Measurements from ENCODE around the gene ATPAF2. TPM values are rescaled to one million over a fixed set of nuclear protein-coding genes. Genes with fewer than 3 reads are reported as not detected.

The ATPAF2 gene
- total and polyA plus RNA-seq, 10 of the 15 experiments (the other 5 are each of a cell fraction or from before 2014, with no cell fraction given): 6.5 to 33.0 (median 26.5) TPM

DNA sequence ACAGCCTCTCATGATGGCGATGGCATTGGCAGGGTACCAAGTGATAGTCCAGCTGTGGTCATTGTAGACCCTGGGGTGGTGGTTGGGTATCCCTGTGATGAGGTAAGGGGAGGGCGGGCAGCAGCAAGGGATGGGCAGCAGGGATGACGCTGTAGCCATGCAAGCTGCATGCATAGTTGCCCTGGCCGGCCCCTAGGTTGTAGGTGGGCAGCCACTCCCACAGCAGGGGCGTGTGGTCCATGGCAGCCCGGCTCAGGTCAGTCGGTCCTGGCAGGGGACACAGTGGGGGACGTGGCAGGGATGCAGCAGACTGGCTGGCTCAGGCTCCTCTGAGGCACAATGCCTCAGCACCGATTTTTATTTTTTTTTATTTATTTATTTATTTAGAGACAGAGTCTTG is 57.6 kb downstream of the ATPAF2 start (continued):
- TF ChIP-seq, protein P1, sequence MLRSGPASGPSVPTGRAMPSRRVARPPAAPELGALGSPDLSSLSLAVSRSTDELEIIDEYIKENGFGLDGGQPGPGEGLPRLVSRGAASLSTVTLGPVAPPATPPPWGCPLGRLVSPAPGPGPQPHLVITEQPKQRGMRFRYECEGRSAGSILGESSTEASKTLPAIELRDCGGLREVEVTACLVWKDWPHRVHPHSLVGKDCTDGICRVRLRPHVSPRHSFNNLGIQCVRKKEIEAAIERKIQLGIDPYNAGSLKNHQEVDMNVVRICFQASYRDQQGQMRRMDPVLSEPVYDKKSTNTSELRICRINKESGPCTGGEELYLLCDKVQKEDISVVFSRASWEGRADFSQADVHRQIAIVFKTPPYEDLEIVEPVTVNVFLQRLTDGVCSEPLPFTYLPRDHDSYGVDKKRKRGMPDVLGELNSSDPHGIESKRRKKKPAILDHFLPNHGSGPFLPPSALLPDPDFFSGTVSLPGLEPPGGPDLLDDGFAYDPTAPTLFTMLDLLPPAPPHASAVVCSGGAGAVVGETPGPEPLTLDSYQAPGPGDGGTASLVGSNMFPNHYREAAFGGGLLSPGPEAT (IDR thresholded peaks at IDR 0.05; ENCODE audit: low read depth): no peak
- TF ChIP-seq CHD2 (IDR thresholded peaks at IDR 0.05; ENCODE audit: borderline replicate concordance, low read depth, low read length) (no peak), TCF3 (IDR thresholded peaks at IDR 0.05; ENCODE audit: borderline replicate concordance, insufficient read depth, low read depth, low read length) (no peak), STAT1 (conservative IDR thresholded peaks at IDR 0.05) (no peak), EGR1 (IDR thresholded peaks at IDR 0.05; ENCODE audit: borderline replicate concordance in 1 of 2, low read depth in 2 of 2, low read length in 2 of 2) (no peak)

DNA sequence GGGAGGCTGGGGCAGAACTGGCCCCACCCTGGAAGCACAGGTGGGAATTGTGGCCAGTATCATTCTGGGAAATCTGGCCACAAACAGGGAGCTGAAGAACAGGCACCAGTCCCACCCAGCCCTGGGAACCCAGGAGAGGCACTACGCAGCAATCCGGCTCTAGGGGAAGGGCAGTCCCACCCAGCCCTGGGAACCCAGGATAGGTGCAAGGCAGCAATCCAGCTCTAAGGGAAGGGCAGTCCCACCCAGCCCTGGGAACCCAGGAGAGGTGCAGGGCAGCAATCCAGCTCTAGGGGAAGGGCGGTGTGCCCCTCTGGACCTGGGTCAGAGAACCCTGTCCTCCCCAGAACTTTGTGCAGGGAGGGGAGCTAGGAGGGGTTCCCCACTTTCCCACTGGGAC is 59.2 kb downstream of the ATPAF2 start:
- Histone ChIP-seq H3K27me3 (replicated peaks in 1 of 2; ENCODE audit: control insufficient read depth in 2 of 2, insufficient read depth in 2 of 2, low read length in 1 of 2) (no peaks in the 10 kb centered on the region), H3K27ac (ENCODE audit: control insufficient read depth, insufficient read depth) (no peak overlapping the region), H3K4me3 (no peak overlapping the region), H4K20me1 (ENCODE audit: control insufficient read depth, insufficient read depth) (no peaks in the 10 kb centered on the region), H3K4me1 (ENCODE audit: control insufficient read depth, insufficient read depth, low read length) (no peaks in the 10 kb centered on the region), H3K4me2 (ENCODE audit: control insufficient read depth, insufficient read depth) (no peak overlapping the region), H2AFZ (ENCODE audit: control insufficient read depth, low read depth, low read length) (no peak overlapping the region), H3K9me3 (replicated peaks; ENCODE audit: control insufficient read depth, insufficient read depth, low read length) (no peaks in the 10 kb centered on the region), H3K9ac (ENCODE audit: control insufficient read depth, insufficient read depth, low read length) (no peak overlapping the region), H3K36me3 (ENCODE audit: control insufficient read depth in 2 of 2, insufficient read depth in 2 of 2, low read length in 1 of 2) (no peaks in the 10 kb centered on the region), H3K79me2 (ENCODE audit: control insufficient read depth, insufficient read depth, low read length) (no peaks in the 10 kb centered on the region)
- BruUV-seq (replicated peaks): no TSS peak
- no peak for TF ChIP-seq TCF12 (IDR thresholded peaks at IDR 0.05; ENCODE audit: low read depth, low read length)
- TF ChIP-seq HDGF (IDR thresholded peaks at IDR 0.05): no peak
- no peak for TF ChIP-seq CEBPB (IDR thresholded peaks at IDR 0.05; ENCODE audit: borderline replicate concordance in 1 of 2, low read depth in 2 of 2, low read length in 2 of 2)
- TF ChIP-seq JUND (IDR thresholded peaks at IDR 0.05; ENCODE audit: low read depth, low read length): no peak
- TF ChIP-seq, protein P2, sequence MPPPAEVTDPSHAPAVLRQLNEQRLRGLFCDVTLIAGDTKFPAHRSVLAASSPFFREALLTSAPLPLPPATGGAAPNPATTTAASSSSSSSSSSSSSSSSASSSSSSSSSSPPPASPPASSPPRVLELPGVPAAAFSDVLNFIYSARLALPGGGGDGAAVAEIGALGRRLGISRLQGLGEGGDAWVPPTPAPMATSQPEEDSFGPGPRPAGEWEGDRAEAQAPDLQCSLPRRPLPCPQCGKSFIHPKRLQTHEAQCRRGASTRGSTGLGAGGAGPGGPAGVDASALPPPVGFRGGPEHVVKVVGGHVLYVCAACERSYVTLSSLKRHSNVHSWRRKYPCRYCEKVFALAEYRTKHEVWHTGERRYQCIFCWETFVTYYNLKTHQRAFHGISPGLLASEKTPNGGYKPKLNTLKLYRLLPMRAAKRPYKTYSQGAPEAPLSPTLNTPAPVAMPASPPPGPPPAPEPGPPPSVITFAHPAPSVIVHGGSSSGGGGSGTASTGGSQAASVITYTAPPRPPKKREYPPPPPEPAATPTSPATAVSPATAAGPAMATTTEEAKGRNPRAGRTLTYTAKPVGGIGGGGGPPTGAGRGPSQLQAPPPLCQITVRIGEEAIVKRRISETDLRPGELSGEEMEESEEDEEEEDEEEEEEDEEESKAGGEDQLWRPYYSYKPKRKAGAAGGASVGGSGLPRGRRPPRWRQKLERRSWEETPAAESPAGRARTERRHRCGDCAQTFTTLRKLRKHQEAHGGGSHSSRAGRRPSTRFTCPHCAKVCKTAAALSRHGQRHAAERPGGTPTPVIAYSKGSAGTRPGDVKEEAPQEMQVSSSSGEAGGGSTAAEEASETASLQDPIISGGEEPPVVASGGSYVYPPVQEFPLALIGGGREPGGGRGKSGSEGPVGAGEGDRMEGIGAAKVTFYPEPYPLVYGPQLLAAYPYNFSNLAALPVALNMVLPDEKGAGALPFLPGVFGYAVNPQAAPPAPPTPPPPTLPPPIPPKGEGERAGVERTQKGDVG (CRISPR knock-in tag; IDR thresholded peaks at IDR 0.05): no peak
- no peak for TF ChIP-seq ETV6 (conservative IDR thresholded peaks at IDR 0.05 in 1 of 2, IDR thresholded peaks at IDR 0.05 in 1 of 2; ENCODE audit: borderline replicate concordance in 1 of 2, low read depth in 1 of 2)
- FAIRE-seq: no peak
- WGBS (ENCODE audit: insufficient coverage, insufficient replicate concordance, low lambda C conversion rate, missing lambda C conversion rate): 54% methylated on average over 3 of the region's 3 CpGs
- ChIA-PET POLR2A (no interaction called here), SMC1A (ENCODE audit: uncharacterized antibody, unreplicated experiment) (interaction anchor here (0.7 kb wide), 1 partner anchor 14 kb away, joined by 3 read pairs; no protein-coding TSS in a partner anchor), CTCF (no interaction called here), RAD21 (ENCODE audit: unreplicated experiment) (no interaction called here)
- no peak for ATAC-seq
- intact Hi-C loops (cut with micrococcal nuclease; ENCODE audit: unreplicated experiment) (no loop called here), in situ Hi-C loops (cut with MboI) (no loop called here)
- DNase-seq (ENCODE audit: low read depth, low spot score): no peak
